GM19023 (cell line): ENCODE data around the gene ADCK2.
"Not testable (repeated sequence)": the region's sequence is repeated elsewhere in the genome, so short reads cannot be mapped to it uniquely, and the experiment has no call there.

Experiments used
- ATAC-seq: cut with Tn5 transposase; IDR thresholded peaks from one replicate; pipeline ENCODE4 v1.9.1; 2021; ENCODE audit warnings: mild to moderate bottlenecking, moderate library complexity; ENCODE audit not compliant: unreplicated experiment

The ADCK2 gene

DNA sequence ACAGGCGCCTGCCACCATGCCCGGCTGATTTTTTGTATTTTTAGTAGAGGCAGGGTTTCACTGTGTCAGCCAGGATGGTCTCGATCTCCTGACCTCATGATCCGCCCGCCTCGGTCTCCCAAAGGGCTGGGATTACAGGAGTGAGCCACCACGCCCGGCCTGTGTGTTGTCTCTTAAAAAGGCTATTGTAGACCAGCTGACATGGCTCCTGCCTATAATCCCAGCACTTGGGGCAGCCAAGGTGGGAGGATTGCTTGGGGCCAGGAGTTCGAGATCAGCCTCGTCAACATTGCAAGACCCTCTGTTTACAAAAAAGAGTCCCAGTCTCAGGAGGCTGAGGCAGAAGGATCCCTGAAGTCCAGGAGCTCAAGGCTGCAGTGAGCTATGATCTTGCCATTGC, 21.1 kb downstream of the ADCK2 start:
- ATAC-seq, result not testable (repeated sequence)

- no peak for ATAC-seq
These were observed 21.8 kb downstream of the ADCK2 start for GRCh38 chr7:140694592-140694991.

DNA sequence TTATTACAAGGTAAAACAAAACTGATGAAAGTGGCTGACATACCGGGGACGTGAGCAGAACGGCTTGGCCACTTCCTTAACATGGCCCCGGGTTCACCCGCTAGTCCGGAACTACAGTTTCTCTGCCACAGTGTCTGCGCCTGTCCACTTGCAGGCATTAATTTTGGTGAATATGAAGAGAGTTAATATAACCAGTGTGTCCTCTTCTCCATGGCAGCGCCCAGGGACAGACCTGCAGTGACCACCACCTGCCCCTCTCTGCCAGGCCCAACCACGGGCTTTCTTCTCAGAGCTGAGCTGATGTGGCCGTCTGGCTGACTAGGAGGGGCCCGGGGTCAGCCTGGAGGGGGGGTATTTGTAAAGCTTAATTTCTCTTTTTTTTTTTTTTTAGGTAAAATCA, 22.6 kb downstream of the ADCK2 start:
- no peak for ATAC-seq

DNA sequence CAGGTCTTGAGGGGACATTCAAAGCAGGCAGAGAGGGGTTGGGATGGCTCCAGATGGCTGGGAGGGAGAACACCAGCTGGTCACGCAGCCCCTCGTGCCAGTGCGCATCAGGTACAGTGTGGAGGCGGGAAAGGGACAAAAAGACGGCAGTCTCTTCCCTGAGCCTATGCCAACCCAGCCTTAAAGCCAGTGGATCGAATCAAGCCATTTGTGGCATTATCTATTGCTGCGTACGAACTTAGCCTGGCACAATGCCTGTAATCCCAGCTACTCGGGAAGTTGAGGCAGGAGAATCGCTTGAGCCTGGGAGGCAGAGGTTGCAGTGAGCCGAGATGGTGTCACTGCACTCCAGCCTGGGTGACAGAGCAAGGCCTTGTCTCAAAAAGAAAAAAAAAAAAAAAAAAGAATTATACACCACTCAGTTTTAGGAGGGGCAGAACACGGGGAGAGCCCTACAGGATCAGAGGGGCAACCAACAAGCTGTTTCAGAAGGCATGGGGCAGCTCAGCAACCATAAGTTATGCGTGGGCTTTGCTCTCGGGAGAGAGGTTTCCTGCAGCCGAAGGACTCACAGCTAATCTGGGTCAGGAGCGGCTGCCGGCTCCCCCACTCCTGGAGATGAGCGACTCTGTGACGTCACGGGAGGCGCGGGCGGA, 23.4 kb downstream of the ADCK2 start:
- no peak for ATAC-seq

GRCh38 chr7:140696680-140697446, 24.1 kb downstream of the ADCK2 start, which contains the start of gene NDUFB2:
TSS of gene NDUFB2 (plus strand) at chr7:140696708. CDS start at chr7:140696745, 37 bp downstream.
- ATAC-seq, result peak; percentile 93

DNA sequence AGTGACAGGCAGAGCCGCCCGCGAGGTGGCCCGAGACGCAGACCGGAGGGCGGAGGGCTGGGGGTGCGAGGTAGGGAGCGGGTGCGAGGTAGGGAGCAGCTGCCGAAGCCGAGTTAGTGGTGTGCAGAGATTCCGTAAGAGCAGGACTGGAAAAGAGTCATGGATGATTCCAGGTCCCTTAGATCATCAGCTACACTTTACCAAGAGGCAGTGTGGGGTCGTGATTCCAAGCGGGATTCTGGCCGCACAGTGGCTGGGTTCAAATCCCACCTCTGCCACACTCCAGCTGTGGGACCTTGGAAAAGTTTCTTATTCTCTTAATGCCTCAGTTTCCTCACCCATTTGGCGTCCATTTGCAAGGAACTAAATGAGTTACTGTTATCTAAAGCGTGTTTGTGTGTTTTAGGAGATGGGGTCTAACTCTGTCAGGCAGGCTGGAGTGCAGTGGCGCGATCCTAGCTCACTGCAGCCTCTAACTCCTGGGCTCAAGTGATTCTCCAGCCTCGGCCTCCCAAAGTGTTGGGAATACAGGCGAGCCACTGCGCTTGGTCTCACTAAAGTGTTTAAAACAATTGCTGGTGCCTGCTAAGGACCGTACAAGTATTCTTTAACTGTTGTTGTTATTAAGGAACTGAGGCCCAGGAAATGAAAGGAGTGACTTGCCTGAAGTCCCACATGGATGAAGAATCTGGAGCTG, 24.9 kb downstream of the ADCK2 start:
- no peak for ATAC-seq

DNA sequence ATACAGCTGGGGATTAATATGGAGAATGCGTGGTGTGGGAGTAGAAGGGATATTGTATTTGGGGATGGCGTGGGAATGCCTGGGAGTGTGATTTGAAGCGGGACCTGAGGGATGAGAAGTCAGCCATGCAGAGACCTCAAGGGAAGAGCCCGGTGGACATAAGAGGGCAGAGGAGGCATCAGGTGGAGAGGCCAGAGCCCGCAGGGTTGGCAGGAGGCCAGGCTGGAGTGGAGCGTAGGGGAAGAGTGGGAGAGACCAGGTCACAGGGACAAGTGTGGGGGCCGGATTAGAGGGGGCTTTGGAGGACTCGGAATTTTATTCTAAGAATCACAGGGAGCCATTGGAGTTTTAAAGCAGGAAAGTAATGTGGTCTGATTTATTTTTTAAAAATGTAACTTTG, 25.7 kb downstream of the ADCK2 start:
- ATAC-seq, result no peak

DNA sequence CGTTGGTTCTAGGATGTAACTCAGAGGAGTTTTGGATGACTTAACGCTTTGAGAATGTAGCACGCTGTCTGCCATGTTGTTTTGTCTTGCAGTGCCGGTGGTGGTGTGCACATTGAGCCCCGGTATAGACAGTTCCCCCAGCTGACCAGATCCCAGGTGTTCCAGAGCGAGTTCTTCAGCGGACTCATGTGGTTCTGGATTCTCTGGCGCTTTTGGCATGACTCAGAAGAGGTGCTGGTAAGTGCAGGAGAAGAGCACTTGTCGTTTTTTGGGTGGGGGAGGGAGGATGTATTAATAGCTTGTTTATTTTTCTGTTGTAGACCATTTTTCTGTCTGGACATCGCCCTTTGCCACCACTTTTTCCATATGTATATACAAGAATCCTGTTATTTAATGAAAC, 30.0 kb downstream of the ADCK2 start:
- no peak for ATAC-seq

DNA sequence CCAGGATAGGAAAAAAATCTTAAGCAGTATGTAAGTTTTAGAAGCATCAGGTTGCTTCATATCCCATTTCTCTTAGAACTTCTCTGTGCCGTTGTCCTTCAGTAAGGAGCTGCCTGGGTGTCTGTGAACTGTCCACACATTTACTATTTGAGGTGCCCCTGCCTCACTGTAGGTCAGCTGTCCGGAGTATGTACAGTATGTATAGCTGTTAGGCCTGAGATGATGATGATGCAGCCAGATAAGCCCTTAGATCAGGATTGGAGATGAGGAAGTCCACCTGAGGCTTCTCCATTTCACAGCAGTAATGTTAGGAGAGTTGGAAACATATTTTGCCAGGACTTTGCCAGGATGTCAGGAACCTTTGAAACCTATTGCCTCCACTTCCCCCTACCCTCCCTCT, 31.5 kb downstream of the ADCK2 start:
- ATAC-seq, result no peak

DNA sequence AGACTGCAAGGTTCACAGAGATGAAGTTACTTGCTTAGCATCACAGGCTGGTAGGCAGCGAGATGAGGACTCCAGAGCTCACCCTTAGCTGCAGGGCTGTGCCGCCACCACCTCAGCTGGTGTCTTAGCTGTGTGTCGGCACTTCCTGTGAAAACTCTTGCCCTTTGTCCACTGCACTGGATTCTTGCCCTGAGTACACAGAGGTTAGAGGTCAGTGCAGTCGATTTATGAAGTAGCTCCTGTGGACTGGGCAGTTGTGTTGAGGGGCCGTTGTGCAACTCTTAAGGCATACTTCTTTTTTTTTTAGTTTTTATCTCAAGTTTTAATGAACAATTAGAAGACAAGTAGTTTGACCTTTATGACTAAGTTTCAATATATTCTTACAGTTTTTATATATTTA, 34.4 kb downstream of the ADCK2 start:
- no peak for ATAC-seq

DNA sequence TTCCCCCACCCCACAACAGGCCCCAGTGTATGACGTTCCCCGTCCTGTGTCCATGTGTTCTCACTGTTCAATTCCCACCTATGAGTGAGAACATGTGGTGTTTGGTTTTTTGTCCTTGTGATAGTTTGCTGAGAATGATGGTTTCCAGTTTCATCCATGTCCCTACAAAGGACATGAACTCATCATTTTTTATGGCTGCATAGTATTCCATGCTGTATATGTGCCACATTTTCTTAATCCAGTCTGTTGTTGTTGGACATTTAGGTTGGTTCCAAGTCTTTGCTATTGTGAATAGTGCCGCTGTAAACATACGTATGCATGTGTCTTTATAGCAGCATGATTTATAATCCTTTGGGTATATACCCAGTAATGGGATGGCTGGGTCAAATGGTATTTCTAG, 36.0 kb downstream of the ADCK2 start:
- not testable (repeated sequence) for ATAC-seq

DNA sequence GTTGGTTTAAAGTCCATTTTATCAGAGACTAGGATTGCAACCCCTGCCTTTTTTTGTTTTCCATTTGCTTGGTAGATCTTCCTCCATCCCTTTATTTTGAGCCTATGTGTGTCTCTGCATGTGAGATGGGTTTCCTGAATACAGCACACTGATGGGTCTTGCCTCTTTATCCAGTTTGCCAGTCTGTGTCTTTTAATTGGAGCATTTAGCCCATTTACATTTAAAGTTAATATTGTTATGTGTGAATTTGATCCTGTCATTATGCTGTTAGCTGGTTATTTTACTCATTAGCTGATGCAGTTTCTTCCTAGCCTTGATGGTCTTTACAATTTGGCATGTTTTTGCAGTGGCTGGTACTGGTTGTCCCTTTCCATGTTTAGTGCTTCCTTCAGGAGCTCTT, 39.6 kb downstream of the ADCK2 start:
- not testable (repeated sequence) for ATAC-seq

DNA sequence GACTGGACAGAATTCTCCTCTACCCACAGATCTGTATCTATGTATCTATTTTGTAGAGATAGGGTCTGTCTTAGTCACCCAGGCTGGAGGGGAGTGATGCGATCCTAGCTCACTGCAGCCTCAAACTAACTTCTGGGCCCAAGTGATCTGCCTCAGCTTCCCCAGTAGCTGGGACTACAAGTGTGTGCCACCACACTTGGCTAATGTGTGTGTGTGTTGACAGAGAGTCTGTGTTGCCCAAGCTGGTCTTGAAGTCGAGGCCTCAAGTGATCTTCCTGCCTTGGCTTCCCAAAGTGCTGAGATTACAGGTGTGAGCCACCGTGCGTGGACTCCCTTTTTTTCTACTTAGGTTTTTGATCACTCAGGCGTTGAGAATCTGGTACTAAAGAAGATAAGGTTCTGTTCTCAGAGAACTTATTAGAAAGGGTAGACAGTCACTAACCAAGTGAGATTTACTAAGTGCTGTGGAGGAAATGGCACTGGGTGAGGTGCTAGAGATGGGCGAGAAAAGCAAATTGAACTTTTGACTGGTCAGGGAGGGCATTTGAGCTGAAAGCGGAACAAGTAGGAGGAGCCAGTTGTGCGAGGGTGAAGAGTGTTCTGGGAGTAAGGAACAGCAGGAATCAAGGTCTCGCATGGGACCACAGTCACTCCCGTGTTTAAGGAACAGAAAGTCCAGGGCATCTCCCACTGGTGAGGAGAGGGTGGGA, 41.7 kb downstream of the ADCK2 start:
- no peak for ATAC-seq

DNA sequence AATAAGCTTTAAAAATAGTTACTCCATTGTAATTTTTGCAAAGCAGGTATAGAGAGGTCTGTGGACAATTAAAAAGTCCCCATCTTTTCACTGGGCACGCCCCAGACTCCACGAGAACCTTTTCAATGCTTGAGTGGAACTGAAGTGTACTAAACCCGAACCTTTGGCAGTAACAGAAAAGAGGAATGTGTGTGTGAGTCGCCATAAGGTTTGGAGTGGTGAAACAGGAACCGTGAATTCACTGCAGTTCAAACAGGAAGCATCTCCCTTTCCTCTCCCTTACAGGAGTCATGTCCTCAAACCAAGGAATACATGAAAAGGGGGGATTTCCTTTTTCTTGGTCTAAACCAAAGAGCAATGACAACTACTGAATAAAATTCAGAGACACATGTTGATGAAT, 47.0 kb downstream of the ADCK2 start:
- no peak for ATAC-seq

DNA sequence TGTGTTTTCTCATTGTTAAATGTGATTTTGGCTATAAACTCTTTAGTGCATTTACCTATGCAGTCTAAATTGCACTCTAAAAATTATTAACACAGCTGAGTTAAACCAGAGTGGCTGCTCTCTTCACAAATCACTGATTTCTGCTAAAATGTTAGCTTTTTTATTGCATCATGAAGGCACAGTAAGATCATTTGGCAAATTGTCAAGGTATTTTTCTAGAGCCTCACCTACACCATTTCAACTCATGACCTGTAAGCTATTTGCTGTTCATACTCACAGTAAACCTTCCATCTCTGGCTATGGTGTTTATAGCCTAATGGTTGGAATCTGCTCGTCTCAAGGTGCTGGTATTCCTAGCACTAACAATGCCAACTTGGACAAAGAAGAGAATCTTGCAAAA, 49.5 kb downstream of the ADCK2 start:
- no peak for ATAC-seq

- ATAC-seq, result no peak
These were observed 50.3 kb downstream of the ADCK2 start for GRCh38 chr7:140723006-140723405.

DNA sequence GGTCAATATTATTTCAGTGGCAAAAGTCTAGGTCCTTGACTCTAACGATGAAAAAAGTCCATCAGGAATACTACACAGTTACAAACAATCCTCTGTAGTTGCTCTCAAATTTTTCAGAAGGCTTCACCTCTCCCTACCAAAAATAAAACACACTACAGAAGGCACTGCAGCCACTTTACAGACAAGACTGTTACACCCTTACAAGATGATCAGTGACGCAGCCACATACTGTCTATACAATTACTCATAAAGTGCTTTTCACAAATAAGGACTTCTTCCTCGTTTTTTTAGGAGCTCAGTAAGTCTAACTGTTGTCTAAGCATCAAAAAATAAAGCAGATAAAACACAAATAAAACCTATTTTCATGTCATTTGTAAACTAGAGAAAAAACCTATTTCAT, 50.8 kb downstream of the ADCK2 start:
- no peak for ATAC-seq

GRCh38 chr7:140724706-140725105, 52.0 kb downstream of the ADCK2 start:
- no peak for ATAC-seq

GRCh38 chr7:140726281-140726680, 53.5 kb downstream of the ADCK2 start:
- no peak for ATAC-seq

- ATAC-seq, result no peak
These were observed 59.7 kb downstream of the ADCK2 start for GRCh38 chr7:140732416-140732815.

DNA sequence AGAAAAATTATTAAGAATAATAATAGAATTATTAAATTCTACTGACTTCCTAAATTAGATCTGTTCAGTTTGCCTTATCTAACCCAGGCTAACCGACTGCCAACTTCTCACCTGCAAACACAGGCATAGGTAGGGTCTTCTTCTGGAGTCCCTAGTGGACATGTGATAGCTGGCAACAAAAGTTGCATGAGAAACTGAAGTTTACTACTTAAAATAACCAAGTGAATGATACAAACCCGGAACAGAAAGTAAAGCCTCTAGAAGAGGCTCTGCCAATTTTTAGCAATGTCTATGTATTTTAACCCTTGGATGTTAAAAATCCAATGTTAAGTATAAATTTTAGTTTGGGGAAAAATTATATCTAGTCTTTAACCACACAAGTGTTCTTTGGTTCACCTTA, 61.4 kb downstream of the ADCK2 start:
- ATAC-seq, result no peak
